ENCODE data around the gene RBM47. TPM values are rescaled to one million over a fixed set of nuclear protein-coding genes. Genes with fewer than 3 reads are reported as not detected.
A peak's percentile ranks its signal among the peaks of the same experiment; 100 is the strongest.

RBM47 gene
- total and polyA plus RNA-seq, 9 of the 15 experiments (the other 6 are each of a cell fraction or from before 2014, with no cell fraction given), result 1.4 to 6.4 (median 3.3) TPM

DNA sequence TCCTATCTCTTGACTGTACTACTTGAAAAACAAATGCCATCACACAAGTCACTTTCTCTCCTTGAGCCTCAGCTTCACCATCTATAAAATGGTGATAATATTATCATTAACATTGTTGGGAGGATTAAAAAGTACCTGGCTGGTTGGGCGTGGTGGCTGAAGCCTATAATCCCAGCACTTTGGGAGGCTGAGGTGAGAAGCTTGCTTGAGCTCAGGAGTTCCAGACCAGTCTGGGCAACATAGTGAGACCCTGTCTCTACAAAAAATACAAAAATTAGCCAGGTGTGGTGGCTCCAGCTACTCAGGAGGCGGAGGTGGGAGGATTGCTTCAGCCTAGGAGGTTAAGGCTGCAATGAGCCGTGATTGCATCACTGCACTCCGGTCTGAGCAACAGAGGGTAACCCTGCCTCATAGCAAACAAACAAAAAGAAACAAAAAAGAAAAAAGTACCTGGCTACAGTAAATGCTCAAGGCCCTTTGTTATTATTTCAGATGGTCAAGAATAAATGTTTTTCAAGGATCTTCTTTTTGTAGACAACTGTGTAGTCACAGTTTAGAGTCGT is 174.2 kb downstream of the RBM47 start (continued):
- TF ChIP-seq, protein P1, sequence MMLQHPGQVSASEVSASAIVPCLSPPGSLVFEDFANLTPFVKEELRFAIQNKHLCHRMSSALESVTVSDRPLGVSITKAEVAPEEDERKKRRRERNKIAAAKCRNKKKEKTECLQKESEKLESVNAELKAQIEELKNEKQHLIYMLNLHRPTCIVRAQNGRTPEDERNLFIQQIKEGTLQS (IDR thresholded peaks at IDR 0.05), result peak; percentile 67
- TF ChIP-seq, protein P1 (CRISPR knock-in tag; conservative IDR thresholded peaks at IDR 0.05), result no peak
- TF ChIP-seq PYGO2 (tag; IDR thresholded peaks at IDR 0.05), result no peak

GRCh38 chr4:40454816-40455215 is 174.8 kb downstream of the RBM47 start:
- no peak overlapping the region for H3K27ac ChIP-seq (ENCODE audit: extremely low read depth, low read depth, low read length)
- CTCF ChIA-PET (ENCODE audit: low intra/inter-chr PET ratio), result no interaction called here
- in situ Hi-C loops (cut with MboI), result no loop called here
- no peaks in the 10 kb centered on the region for H3K27me3 ChIP-seq (ENCODE audit: control insufficient read depth in 2 of 2, insufficient read depth in 2 of 2, low read length in 2 of 2)
- no peak for ATAC-seq
- H3K4me1 ChIP-seq (replicated peaks in 1 of 2; ENCODE audit: control insufficient read depth in 2 of 2, insufficient read depth in 2 of 2, low read length in 2 of 2), result no peaks in the 10 kb centered on the region
- no peaks in the 10 kb centered on the region for H3K9me1 ChIP-seq (ENCODE audit: control insufficient read depth, insufficient read depth, low read length)
- DNase-seq (ENCODE audit: extremely low read depth in 1 of 4, low spot score in 3 of 4), result no peak
- 39% methylated on average over 2 of the region's 2 CpGs for WGBS (ENCODE audit: insufficient coverage, low coverage, missing lambda C conversion rate)
- H3K4me2 ChIP-seq (ENCODE audit: insufficient read depth, low read length), result no peak overlapping the region
- H3K9me3 ChIP-seq (replicated peaks; ENCODE audit: control insufficient read depth, insufficient read depth, low read depth, low read length), result no peaks in the 10 kb centered on the region
- no peak overlapping the region for H2AFZ ChIP-seq (ENCODE audit: low read depth, low read length)
- no peak for FAIRE-seq
- no peak for TF ChIP-seq MNT (conservative IDR thresholded peaks at IDR 0.05)
- no peak for TF ChIP-seq MEIS2 (IDR thresholded peaks at IDR 0.05; ENCODE audit: partially characterized antibody)
- TF ChIP-seq BCL6 (CRISPR knock-in tag; IDR thresholded peaks at IDR 0.05), result no peak
- no peak for TF ChIP-seq BRF1 (IDR thresholded peaks at IDR 0.05; ENCODE audit: borderline replicate concordance, extremely low read depth, insufficient read length)
- TF ChIP-seq, protein P2, sequence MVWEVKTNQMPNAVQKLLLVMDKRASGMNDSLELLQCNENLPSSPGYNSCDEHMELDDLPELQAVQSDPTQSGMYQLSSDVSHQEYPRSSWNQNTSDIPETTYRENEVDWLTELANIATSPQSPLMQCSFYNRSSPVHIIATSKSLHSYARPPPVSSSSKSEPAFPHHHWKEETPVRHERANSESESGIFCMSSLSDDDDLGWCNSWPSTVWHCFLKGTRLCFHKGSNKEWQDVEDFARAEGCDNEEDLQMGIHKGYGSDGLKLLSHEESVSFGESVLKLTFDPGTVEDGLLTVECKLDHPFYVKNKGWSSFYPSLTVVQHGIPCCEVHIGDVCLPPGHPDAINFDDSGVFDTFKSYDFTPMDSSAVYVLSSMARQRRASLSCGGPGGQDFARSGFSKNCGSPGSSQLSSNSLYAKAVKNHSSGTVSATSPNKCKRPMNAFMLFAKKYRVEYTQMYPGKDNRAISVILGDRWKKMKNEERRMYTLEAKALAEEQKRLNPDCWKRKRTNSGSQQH (CRISPR knock-in tag; IDR thresholded peaks at IDR 0.05), result no peak
- no peak for TF ChIP-seq SLC30A9 (CRISPR knock-in tag; IDR thresholded peaks at IDR 0.05)
- TF ChIP-seq ZBED1 (IDR thresholded peaks at IDR 0.05), result no peak
- TF ChIP-seq RREB1 (CRISPR knock-in tag; IDR thresholded peaks at IDR 0.05), result no peak
- TF ChIP-seq ATF7 (IDR thresholded peaks at IDR 0.05), result no peak
- intact Hi-C loops (cut with micrococcal nuclease), result no loop called here
- H3K79me2 ChIP-seq (ENCODE audit: control insufficient read depth, insufficient read depth, low read length), result no peaks in the 10 kb centered on the region
- POLR2A ChIA-PET, result interaction anchor here (0.6 to 1.0 kb wide), 2 partner anchors 31 to 264 kb away, joined by 3 to 4 read pairs; no protein-coding TSS in a partner anchor
- no peak overlapping the region for H3K9ac ChIP-seq (ENCODE audit: insufficient read depth in 1 of 2, low read depth in 2 of 2, low read length in 2 of 2)
- H3K4me3 ChIP-seq, result no peak overlapping the region
- no TSS peak for BruUV-seq (replicated peaks)
- H4K20me1 ChIP-seq (replicated peaks; ENCODE audit: control insufficient read depth, insufficient read depth, low read length), result no peaks in the 10 kb centered on the region
- no peaks in the 10 kb centered on the region for H3K36me3 ChIP-seq (ENCODE audit: control insufficient read depth, insufficient read depth, low read length)
